Colonic mucosa (tissue), 4 donors: ENCODE measurements around the gene BTNL9. TPM values are rescaled to one million over a fixed set of nuclear protein-coding genes. Genes with fewer than 3 reads are reported as not detected.

Experiments
- DNase-seq: peaks from one replicate; pipeline ENCODE4 v3.0.0-alpha.2; 2020
- H3K27ac ChIP-seq: fragments of 200-600 bp; one replicate; pipeline ENCODE4 v1.8.0; 2021
- H3K27me3 ChIP-seq: fragments of 200-600 bp; one replicate; pipeline ENCODE4 v1.8.0; 2021
- H3K36me3 ChIP-seq: fragments of 200-600 bp; one replicate; pipeline ENCODE4 v1.8.0; 2021
- H3K4me1 ChIP-seq: fragments of 200-600 bp; one replicate; pipeline ENCODE4 v1.8.0; 2021; ENCODE audit warnings: mild to moderate bottlenecking
- H3K4me3 ChIP-seq: fragments of 200-600 bp; one replicate; pipeline ENCODE4 v1.8.0; 2021
- H3K9ac ChIP-seq, 2 donors: one replicate each; pipeline ENCODE4 v1.7.0; 2013; ENCODE audit warnings: control low read depth in 2 of 2, low read depth in 2 of 2, low read length in 2 of 2
- H3K9me3 ChIP-seq: fragments of 200-600 bp; one replicate; pipeline ENCODE4 v1.8.0; 2021
- CTCF ChIP-seq: fragments of 200-600 bp; IDR thresholded peaks from one replicate; pipeline ENCODE4 v1.8.0; 2022; ENCODE audit warnings: antibody characterized with exemption, mild to moderate bottlenecking
- intact Hi-C: fragments of 100-400 bp; cut with DNase I; formaldehyde crosslinking; loops from one replicate; pipeline ENCODE4 v1.14.1; 2022
- microRNA-seq: library from miRNA; unstranded; fragments of <30 nt; microRNA quantifications from one replicate; pipeline ENCODE4, GENCODE V29; 2019
- total RNA-seq, 2 donors: library from RNA; stranded (reverse); fragmentation: NEBNext Ultra II Directional in 1 of 2; extraction: Animal tissue kit (Norgen Biotek cat#: 25700) in 1 of 2; gene quantifications; one replicate each; pipeline ENCODE4 v1.2.1, GENCODE V29; 2021
- donor health status: healthy.
- donor health status: DM: no; HTN: no; CAD: no.
- donor health status: DM: no; HTN: no; CAD: no.

The BTNL9 gene
- total RNA-seq, 2 donors from 2014 or later: 2.8 to 5.3 TPM

- H3K9me3 ChIP-seq: no peaks in the 10 kb centered on the region
- intact Hi-C loops: no loop called here
- no peaks in the 10 kb centered on the region for H3K36me3 ChIP-seq
- H3K9ac ChIP-seq: no peak overlapping the region
- TF ChIP-seq CTCF: no peak
- no peak overlapping the region for H3K4me3 ChIP-seq
- H3K27ac ChIP-seq: no peak overlapping the region
- H3K27me3 ChIP-seq: no peaks in the 10 kb centered on the region
- H3K4me1 ChIP-seq: no peaks in the 10 kb centered on the region
- no peak for DNase-seq
Measured at GRCh38 chr5:181107699-181108098, 67.6 kb downstream of the BTNL9 start.

GRCh38 chr5:181108578-181109165 is 68.6 kb downstream of the BTNL9 start:
- Histone ChIP-seq H3K4me1 (no peaks in the 10 kb centered on the region), H3K36me3 (no peaks in the 10 kb centered on the region), H3K27me3 (no peaks in the 10 kb centered on the region), H3K9ac (no peak overlapping the region), H3K9me3 (no peaks in the 10 kb centered on the region), H3K4me3 (no peak overlapping the region), H3K27ac (no peak overlapping the region)
- DNase-seq: no peak
- intact Hi-C loops: no loop called here
- TF ChIP-seq CTCF: no peak

GRCh38 chr5:181109489-181110013 is 69.5 kb downstream of the BTNL9 start:
- no peak overlapping the region for H3K9ac ChIP-seq
- intact Hi-C loops: no loop called here
- H3K27me3 ChIP-seq: peaks cover 7% of the 10 kb centered on the region
- TF ChIP-seq CTCF: no peak
- no peaks in the 10 kb centered on the region for H3K4me1 ChIP-seq
- DNase-seq: no peak
- H3K36me3 ChIP-seq: no peaks in the 10 kb centered on the region
- H3K27ac ChIP-seq: no peak overlapping the region
- no peaks in the 10 kb centered on the region for H3K9me3 ChIP-seq
- H3K4me3 ChIP-seq: no peak overlapping the region

GRCh38 chr5:181111010-181111409 is 70.9 kb downstream of the BTNL9 start:
- Histone ChIP-seq H3K27me3 (peaks cover 21% of the 10 kb centered on the region), H3K4me3 (no peak overlapping the region), H3K4me1 (no peaks in the 10 kb centered on the region), H3K9me3 (no peaks in the 10 kb centered on the region), H3K27ac (no peak overlapping the region), H3K9ac (no peak overlapping the region), H3K36me3 (no peaks in the 10 kb centered on the region)
- no peak for TF ChIP-seq CTCF
- no peak for DNase-seq
- intact Hi-C loops: no loop called here

Small RNA genes within 50 kb of the gene (microRNA-seq; reads per million reads assigned to microRNA genes)
- not detected for gene MIR8089

Other genes with a start within 250 kb of the BTNL9 start
- gene MGAT1, start 237.5 kb upstream of the BTNL9 start, total RNA-seq: 100 to 1,000 TPM; 101 to 115 TPM
- 10 to 100 TPM; 34.3 to 38.7 TPM for gene ZFP62, start 179.0 kb upstream of the BTNL9 start, total RNA-seq
- gene BTNL8, start 141.1 kb upstream of the BTNL9 start, total RNA-seq: 10 to 100 TPM; 51.6 to 88.1 TPM
- 10 to 100 TPM; 38.0 to 71.1 TPM for gene BTNL3, start 51.4 kb upstream of the BTNL9 start, total RNA-seq
- gene OR2V1, start 90.9 kb downstream of the BTNL9 start, total RNA-seq: not detected
- not detected for gene OR2V2, start 107.3 kb downstream of the BTNL9 start, total RNA-seq
- 1 to 10 TPM; 6.8 to 8.7 TPM for gene TRIM7, start 164.9 kb downstream of the BTNL9 start, total RNA-seq
- 10 to 100 TPM; 22.2 to 41.1 TPM for gene TRIM41, start 183.0 kb downstream of the BTNL9 start, total RNA-seq
- gene RACK1, start 203.6 kb downstream of the BTNL9 start, total RNA-seq: 1,000 to 10,000 TPM; 1,252 to 1,403 TPM
- 10 to 100 TPM in 1 of 2 donors, 1 to 10 TPM in 1; 9.8 to 13.5 TPM for gene TRIM52, start 220.9 kb downstream of the BTNL9 start, total RNA-seq